Ovary (tissue), 10 donors: Measurements from ENCODE around the gene DIO1. TPM values are rescaled to one million over a fixed set of nuclear protein-coding genes. Genes with fewer than 3 reads are reported as not detected.

Experiments used
- DNase-seq, 5 donors: peaks; one replicate each; pipeline ENCODE4 v3.0.0-alpha.2; 2019 to 2020
- H3K27ac ChIP-seq, 2 donors: fragments of 200-600 bp; one replicate each; pipeline versions ENCODE4 v1.5.1 to v1.8.0; 2019 to 2022
- H3K27me3 ChIP-seq: fragments of 200-600 bp; one replicate; pipeline ENCODE4 v1.8.0; 2022
- H3K36me3 ChIP-seq: fragments of 200-600 bp; sonication (generic); one replicate; pipeline ENCODE4 v1.5.1; 2019
- H3K4me1 ChIP-seq: one replicate; pipeline ENCODE4 v1.8.1; 2013; ENCODE audit warnings: mild to moderate bottlenecking, moderate library complexity; ENCODE audit not compliant: insufficient read depth
- H3K4me3 ChIP-seq: fragments of 200-600 bp; sonication (generic); one replicate; pipeline ENCODE4 v1.5.1; 2017
- H3K9me3 ChIP-seq, 2 donors: fragments of 200-600 bp in 1 of 2; sonication (generic) in 1 of 2; one replicate each; pipeline versions ENCODE4 v1.5.1 to v1.8.1; 2013 to 2019; ENCODE audit warnings: mild to moderate bottlenecking in 1 of 2, moderate library complexity in 1 of 2
- CTCF ChIP-seq, 3 donors: fragments of 450-650 bp in 2 of 3; fragments of 200-600 bp in 1 of 3; IDR thresholded peaks; one replicate each; pipeline versions ENCODE4 v1.5.1 to v1.8.0; 2016 to 2022; ENCODE audit warnings: antibody characterized with exemption in 3 of 3, mild to moderate bottlenecking in 1 of 3
- EP300 ChIP-seq: sonication (generic); formaldehyde crosslinking; IDR thresholded peaks from one replicate; pipeline ENCODE4 v1.6.1; 2017; ENCODE audit warnings: antibody characterized with exemption
- POLR2A ChIP-seq: fragments of 450-650 bp; IDR thresholded peaks from one replicate; pipeline ENCODE4 v1.6.1; 2017; ENCODE audit warnings: antibody characterized with exemption, mild to moderate bottlenecking, moderate library complexity
- WGBS, 3 donors: extraction: QIAGEN DNeasy Blood & Tissue Kit in 1 of 3; methylation state at CpG; one replicate each; pipeline versions ENCODE4 v1.1.5 to v1.1.7; 2013 to 2017; 5-methylcytosine and 5-hydroxymethylcytosine counted together
- intact Hi-C, 4 donors: fragments of 100-400 bp; cut with DNase I; formaldehyde crosslinking; loops; one replicate each; pipeline versions ENCODE4 v1.11.0 to v1.15.1; 2022 to 2023
- long read RNA-seq, 3 donors: library from polyadenylated mRNA in 2 of 3; unstranded in 2 of 3; transcript quantifications; one replicate each; pipeline ENCODE4 v2.0.0 and lab custom pipeline, GENCODE V29; 2021 to 2026
- polyA plus RNA-seq, 2 donors: library from polyadenylated mRNA; stranded (reverse); fragments of 200-250 nt in 1 of 2; fragments of 350-450 nt in 1 of 2; fragmentation: Illumina TruSeq in 1 of 2; extraction: RNeasy Lipid Tissue Mini Kit (QIAGEN cat#74804) in 1 of 2; gene quantifications; one replicate each; pipeline ENCODE4 v1.2.3, GENCODE V29; 2013 to 2014
- total RNA-seq, 7 donors: library from RNA; depleted of rRNA in 2 of 7; stranded (reverse); fragments of >200 nt in 2 of 7; fragmentation: NEBNext Ultra II Directional in 3 of 7; extraction: Animal tissue kit (Norgen Biotek cat#: 25700) in 3 of 7; gene quantifications; one replicate each; pipeline versions ENCODE4 v1.1.0 to v1.2.4, GENCODE V29; 2016 to 2023
- donor health status: DM: no; HTN: no; CAD: no; lungs with moderate emphysema.
- donor health status: DM: no; HTN: no; CAD: no.
- donor health status: Bipolar disorder and iron deficiency.
- donor health status: DM: yes; HTN: yes; CAD: no.
- donor health status: DM: no; HTN: no; CAD: no.
- donor health status: DM: yes; HTN: yes; CAD: no.

The DIO1 gene
- total RNA-seq (under 1 TPM in 1 of 7 donors, not detected in 6; 0.46 TPM), polyA plus RNA-seq (not detected)
- long read RNA-seq, donor 1, result 0 reads
- long read RNA-seq, donor 2, result 0 reads
- long read RNA-seq, donor 3, result 0 reads

GRCh38 chr1:53893999-53894636 lies at the start of gene DIO1:
DIO1 (plus strand) TSS chr1:53894187; CDS start chr1:53894211, 24 bp downstream.
- no peak for DNase-seq
- intact Hi-C loops, result loop anchor here in 1 of 4 donors (5.0 kb wide), 1 partner anchor 158 kb away; the partner anchor contains the start of genes TCEANC2 and TMEM59
- H3K27me3 ChIP-seq, result no peaks in the 10 kb centered on the region
- TF ChIP-seq POLR2A, result no peak
- TF ChIP-seq CTCF (IDR thresholded peaks at IDR 0.05), result no peak
- no peak for TF ChIP-seq EP300
- H3K4me3 ChIP-seq, result no peak within 1 kb of the TSS
- no peak within 1 kb of the TSS for H3K27ac ChIP-seq
- no peaks in the 10 kb centered on the region for H3K9me3 ChIP-seq
- peaks cover 2% of the 10 kb centered on the region for H3K4me1 ChIP-seq
- H3K36me3 ChIP-seq, result no peaks in the 10 kb centered on the region
- WGBS, 3 donors, result 75 to 82% (median 79%) methylated on average over 14 of the region's 14 CpGs

- intact Hi-C loops, result no loop called here
- H3K36me3 ChIP-seq, result no peaks in the 10 kb centered on the region
- DNase-seq, result no peak
- 83 to 92% (median 88%) methylated on average over 6 of the region's 6 CpGs for WGBS, 3 donors
- H3K27me3 ChIP-seq, result no peaks in the 10 kb centered on the region
- H3K4me3 ChIP-seq, result no peak overlapping the region
- H3K9me3 ChIP-seq, result no peaks in the 10 kb centered on the region
- no peak for TF ChIP-seq CTCF (IDR thresholded peaks at IDR 0.05)
- no peak for TF ChIP-seq EP300
- TF ChIP-seq POLR2A, result no peak
- H3K4me1 ChIP-seq, result no peaks in the 10 kb centered on the region
- no peak overlapping the region for H3K27ac ChIP-seq
Observed at GRCh38 chr1:53847980-53848379, 46.0 kb upstream of the DIO1 start.

- no peak overlapping the region for H3K27ac ChIP-seq
- TF ChIP-seq EP300 (no peak), POLR2A (no peak), CTCF (IDR thresholded peaks at IDR 0.05) (no peak)
- no peaks in the 10 kb centered on the region for H3K9me3 ChIP-seq
- intact Hi-C loops, result loop anchor here in 2 of 4 donors (10.0 kb wide), 2 partner anchors 105 to 955 kb away; partner anchors contain the start of gene TTC22 (in 1 of the 2)
- H3K36me3 ChIP-seq, result no peaks in the 10 kb centered on the region
- no peak overlapping the region for H3K4me3 ChIP-seq
- H3K27me3 ChIP-seq, result no peaks in the 10 kb centered on the region
- 84 to 88% (median 86%) methylated on average over 7 of the region's 7 CpGs for WGBS, 3 donors
- no peaks in the 10 kb centered on the region for H3K4me1 ChIP-seq
- no peak for DNase-seq
Observed at GRCh38 chr1:53850082-53850673, 43.8 kb upstream of the DIO1 start.

- no peak overlapping the region for H3K4me3 ChIP-seq
- H3K27me3 ChIP-seq, result no peaks in the 10 kb centered on the region
- H3K27ac ChIP-seq, result no peak overlapping the region
- WGBS, 3 donors, result 83 to 89% (median 88%) methylated on average over 9 of the region's 9 CpGs
- no peaks in the 10 kb centered on the region for H3K4me1 ChIP-seq
- H3K36me3 ChIP-seq, result no peaks in the 10 kb centered on the region
- intact Hi-C loops, result loop anchor here in 2 of 4 donors (10.0 kb wide), 2 partner anchors 103 to 953 kb away; partner anchors contain the start of gene TTC22 (in 1 of the 2)
- TF ChIP-seq CTCF (IDR thresholded peaks at IDR 0.05), result no peak
- no peak for TF ChIP-seq EP300
- TF ChIP-seq POLR2A, result no peak
- DNase-seq, result no peak
- H3K9me3 ChIP-seq, result no peaks in the 10 kb centered on the region
Observed at GRCh38 chr1:53851571-53852285, 42.3 kb upstream of the DIO1 start.
